H1 (cell line): ENCODE data around the gene TMEM163. TPM values are rescaled to one million over a fixed set of nuclear protein-coding genes. Genes with fewer than 3 reads are reported as not detected.

ENCODE experiments used
- ATF2 ChIP-seq: IDR thresholded peaks from 2 replicates; pipeline ENCODE4 v1.6.1; 2012; ENCODE audit warnings: low read length, inconsistent platforms
- BCL11A ChIP-seq, 2 experiments: IDR thresholded peaks; one replicate each; pipeline ENCODE4 v1.6.1; 2011; ENCODE audit warnings: low read depth in 2 of 2, low read length in 2 of 2, mild to moderate bottlenecking in 2 of 2
- CHD7 ChIP-seq: fragments of 300-600 bp; sonication (generic); IDR thresholded peaks from 2 replicates; pipeline ENCODE4 v1.7.1; 2012; ENCODE audit warnings: low read length, moderate library complexity, mild to moderate bottlenecking, inconsistent platforms; ENCODE audit not compliant: insufficient replicate concordance
- CTBP2 ChIP-seq: IDR thresholded peaks from 2 replicates; pipeline ENCODE4 v1.7.0; 2011; ENCODE audit warnings: borderline replicate concordance, mild to moderate bottlenecking, moderate library complexity, mixed read lengths, low read length; ENCODE audit not compliant: insufficient read depth, insufficient read length
- GABPA ChIP-seq: IDR thresholded peaks from 2 replicates; pipeline ENCODE4 v1.6.1; 2011; ENCODE audit warnings: mild to moderate bottlenecking, low read length, moderate library complexity, borderline replicate concordance; ENCODE audit not compliant: insufficient read depth
- JUND ChIP-seq: IDR thresholded peaks from 2 replicates; pipeline ENCODE4 v1.6.1; 2011; ENCODE audit warnings: mild to moderate bottlenecking, improper control_type of control experiment, low read length
- POLR2A ChIP-seq, 2 experiments: IDR thresholded peaks; 1 replicate in 1 of 2; 2 replicates in 1 of 2; pipeline ENCODE4 v1.6.1; 2011; ENCODE audit warnings: low read depth in 2 of 2, low read length in 2 of 2, mild to moderate bottlenecking in 2 of 2; ENCODE audit errors: control extremely low read depth in 1 of 2
- RNF2 ChIP-seq: fragments of 200-900, 300-1000 bp; sonication (generic); IDR thresholded peaks from 2 replicates; pipeline ENCODE4 v1.7.1; 2016; ENCODE audit warnings: borderline replicate concordance, low read depth, mild to moderate bottlenecking, antibody characterized with exemption, low read length; ENCODE audit not compliant: poor library complexity, severe bottlenecking; ENCODE audit errors: missing control alignments
- SIX5 ChIP-seq: IDR thresholded peaks from 2 replicates; pipeline ENCODE4 v1.6.1; 2011; ENCODE audit warnings: mild to moderate bottlenecking, low read depth, low read length
- TAF7 ChIP-seq: optimal IDR thresholded peaks from 2 replicates; pipeline ENCODE3; 2011; ENCODE audit warnings: low read depth, mild to moderate bottlenecking, inconsistent platforms, low read length, moderate library complexity, borderline replicate concordance
- polyA plus RNA-seq, 7 experiments: library from polyadenylated mRNA; depleted of rRNA in 3 of 7; stranded (reverse) in 5 of 7; unstranded in 2 of 7; fragments of >200 nt in 5 of 7; fragments of 200-250 nt in 2 of 7; gene quantifications; 1 replicate in 5 of 7; 2 replicates in 1 of 7; 4 replicates in 1 of 7; pipeline versions ENCODE4 v1.2.1 to v1.2.3, GENCODE V29; 2011 to 2013; ENCODE audit warnings: missing spikeins in 2 of 7, mixed read lengths in 2 of 7
- total RNA-seq: library from RNA; stranded (reverse); fragmentation: NEBNext Ultra II Directional; extraction: Animal tissue kit (Norgen Biotek cat#: 25700); gene quantifications from 2 replicates; pipeline ENCODE4 v1.2.1, GENCODE V29; 2021

The TMEM163 gene
- total and polyA plus RNA-seq, 2 of the 8 experiments (the other 6 are each of a cell fraction or from before 2014, with no cell fraction given), result 2.8 to 3.2 TPM

GRCh38 chr2:134679745-134680144, 39.1 kb downstream of the TMEM163 start (continued):
- no peak for TF ChIP-seq CHD7
- no peak for TF ChIP-seq JUND
- TF ChIP-seq RNF2, result no peak
- no peak for TF ChIP-seq CTBP2
- TF ChIP-seq POLR2A (IDR thresholded peaks at IDR 0.05; ENCODE audit: control extremely low read depth in 1 of 2, low read depth in 2 of 2, low read length in 2 of 2), result no peak
- TF ChIP-seq BCL11A (IDR thresholded peaks at IDR 0.05; ENCODE audit: low read depth in 2 of 2, low read length in 2 of 2), result no peak
- TF ChIP-seq ATF2, result no peak
- TF ChIP-seq GABPA, result no peak
- TF ChIP-seq TAF7, result no peak
- no peak for TF ChIP-seq SIX5
